MV-4-11 (cell line): ENCODE results near the gene DNASE2B.
"Not testable (repeated sequence)": the region's sequence is repeated elsewhere in the genome, so short reads cannot be mapped to it uniquely, and the experiment has no call there.

Experiments
- DNase-seq: peaks from one replicate; lab custom pipeline; 2025; lab: John Stamatoyannopoulos, UW

Gene DNASE2B

GRCh38 chr1:84415396-84415795 is 17.1 kb downstream of the DNASE2B start:
- DNase-seq = no peak

GRCh38 chr1:84422909-84423308 is 24.6 kb downstream of the DNASE2B start:
- no peak for DNase-seq

GRCh38 chr1:84424513-84425149 is 26.3 kb downstream of the DNASE2B start:
- DNase-seq = no peak

- peak; percentile 84 for DNase-seq
Observed at GRCh38 chr1:84425150-84425896, 27.0 kb downstream of the DNASE2B start.

- DNase-seq = no peak
Observed at GRCh38 chr1:84426376-84426775, 28.1 kb downstream of the DNASE2B start.

- no peak for DNase-seq
Observed at GRCh38 chr1:84427250-84428188, 29.2 kb downstream of the DNASE2B start.

GRCh38 chr1:84428235-84428634 is 30.0 kb downstream of the DNASE2B start:
- no peak for DNase-seq

- no peak for DNase-seq
Observed at GRCh38 chr1:84429231-84429630, 30.9 kb downstream of the DNASE2B start.

GRCh38 chr1:84430546-84430945 is 32.3 kb downstream of the DNASE2B start:
- peak; percentile 20 for DNase-seq

- DNase-seq = peak; percentile 80
Observed at GRCh38 chr1:84433258-84434080, 35.2 kb downstream of the DNASE2B start.

- DNase-seq = no peak
Observed at GRCh38 chr1:84434081-84434769, 35.9 kb downstream of the DNASE2B start.

GRCh38 chr1:84434801-84435549 is 36.7 kb downstream of the DNASE2B start:
- DNase-seq = peak; percentile 24

- peak; percentile 83 for DNase-seq
Observed at GRCh38 chr1:84436876-84437655, 38.8 kb downstream of the DNASE2B start.

GRCh38 chr1:84442256-84442655 is 44.0 kb downstream of the DNASE2B start:
- peak; percentile 100 for DNase-seq

GRCh38 chr1:84442747-84443646 is 44.7 kb downstream of the DNASE2B start:
- peak; percentile 13 for DNase-seq

- not testable (repeated sequence) for DNase-seq
Observed at GRCh38 chr1:84448704-84449103, 50.4 kb downstream of the DNASE2B start.

GRCh38 chr1:84450910-84451309 is 52.6 kb downstream of the DNASE2B start:
- peak; percentile 95 for DNase-seq

GRCh38 chr1:84452436-84452835 is 54.2 kb downstream of the DNASE2B start:
- peak; percentile 49 for DNase-seq
